GM18502 (cell line): Measurements from ENCODE around the gene THAP5.
A peak's percentile ranks its signal among the peaks of the same experiment; 100 is the strongest.
"Not testable (repeated sequence)": the region's sequence is repeated elsewhere in the genome, so short reads cannot be mapped to it uniquely, and the experiment has no call there.

Experiments
- ATAC-seq: cut with Tn5 transposase; IDR thresholded peaks from one replicate; pipeline ENCODE4 v1.9.1; 2021; ENCODE audit warnings: mild to moderate bottlenecking; ENCODE audit not compliant: unreplicated experiment, poor library complexity

THAP5 gene

DNA sequence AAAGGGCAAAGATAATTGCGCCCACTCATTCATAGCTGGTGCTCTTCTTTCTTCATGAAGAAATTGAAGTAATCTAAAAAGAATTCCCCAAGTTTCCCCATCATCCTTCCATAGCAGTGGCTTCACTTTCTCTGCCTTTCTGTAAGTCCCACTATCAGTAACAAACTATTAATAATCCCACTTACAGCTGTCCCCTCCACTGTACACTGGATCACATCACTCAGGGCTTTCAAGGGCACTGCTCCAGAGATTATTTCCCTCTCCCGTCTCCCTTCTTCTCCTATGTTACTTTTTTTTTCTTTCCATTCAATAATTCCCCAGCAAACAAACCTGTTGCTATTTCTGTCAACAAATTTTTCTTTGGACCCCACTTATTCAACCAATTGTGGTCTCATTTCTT, 16.3 kb upstream of the THAP5 start:
- no peak for ATAC-seq

DNA sequence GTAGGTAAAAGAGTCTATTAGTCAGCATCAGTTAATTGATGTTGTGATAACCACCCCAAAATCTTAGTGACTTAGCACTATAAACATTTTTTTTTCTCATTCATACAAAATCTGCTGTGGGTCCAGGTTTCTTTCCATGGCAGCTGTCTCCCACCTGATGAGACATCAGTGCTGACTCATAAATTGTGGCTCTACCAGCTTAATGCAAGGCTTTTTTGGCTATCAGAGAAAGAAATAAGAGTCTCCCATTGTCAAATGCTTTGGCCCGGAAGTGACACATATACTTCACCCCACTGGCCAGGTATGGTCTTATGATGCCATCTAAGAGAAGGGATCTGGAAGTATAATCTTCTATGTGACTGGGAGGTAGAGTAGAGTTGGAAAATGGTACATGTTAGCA, 14.7 kb upstream of the THAP5 start:
- no peak for ATAC-seq

DNA sequence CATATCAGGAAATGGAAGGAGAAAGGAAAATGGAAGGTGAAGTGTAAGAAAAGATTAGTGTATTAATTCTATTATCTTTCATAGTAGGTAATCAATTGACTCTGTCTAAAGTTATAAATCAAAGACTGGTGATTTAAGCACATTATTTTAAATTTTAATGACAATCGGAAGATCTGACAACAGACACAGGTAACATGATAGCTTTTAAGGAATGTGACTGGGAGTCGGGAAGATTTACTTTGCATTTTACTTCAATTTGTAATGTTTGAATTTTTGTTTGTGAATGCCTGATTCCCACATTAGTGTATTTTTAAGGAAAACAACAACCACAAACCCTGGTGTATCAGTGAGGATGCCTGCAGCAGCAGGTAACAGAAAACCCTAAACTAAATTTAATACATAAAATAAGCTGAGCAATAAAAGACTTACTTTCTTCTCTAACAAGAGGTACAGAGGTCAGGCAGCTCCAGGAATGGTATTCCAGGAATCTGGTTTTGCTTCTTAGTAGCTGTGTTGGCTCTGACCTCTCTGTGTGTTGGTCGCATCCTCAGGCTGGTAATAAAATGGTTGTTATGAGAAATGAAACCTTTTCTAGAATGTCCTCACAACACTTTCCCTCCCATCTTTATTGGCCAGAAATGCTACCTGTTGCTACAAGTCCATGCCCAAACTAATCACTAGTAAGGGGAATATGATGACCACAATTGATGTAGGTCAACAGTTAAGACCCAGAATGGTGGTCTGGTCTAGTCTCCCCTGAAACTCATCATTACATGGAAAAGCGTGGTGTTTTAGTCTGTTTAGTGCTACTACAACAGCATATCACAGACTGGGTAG, 12.4 kb upstream of the THAP5 start:
- ATAC-seq: no peak

DNA sequence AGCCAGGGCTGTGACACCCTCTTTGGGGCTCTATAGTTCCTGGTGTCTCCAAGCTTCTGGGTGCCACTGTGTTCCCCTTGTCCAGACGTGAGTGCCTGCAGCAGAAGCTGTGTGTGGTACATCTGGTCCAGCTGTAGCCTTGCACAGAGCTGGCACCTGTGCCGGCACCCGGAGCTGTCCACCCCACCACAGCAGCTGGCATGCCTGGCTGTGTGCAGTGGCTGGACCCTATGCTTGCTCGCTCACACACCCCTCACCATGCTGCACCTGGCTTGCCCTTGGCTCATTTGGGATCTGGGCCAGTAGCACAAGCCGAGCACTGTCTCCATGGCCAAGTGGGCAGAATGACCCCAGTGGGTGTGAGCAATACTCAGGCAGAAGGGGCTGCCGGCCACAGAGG, 10.8 kb upstream of the THAP5 start:
- ATAC-seq: no peak

DNA sequence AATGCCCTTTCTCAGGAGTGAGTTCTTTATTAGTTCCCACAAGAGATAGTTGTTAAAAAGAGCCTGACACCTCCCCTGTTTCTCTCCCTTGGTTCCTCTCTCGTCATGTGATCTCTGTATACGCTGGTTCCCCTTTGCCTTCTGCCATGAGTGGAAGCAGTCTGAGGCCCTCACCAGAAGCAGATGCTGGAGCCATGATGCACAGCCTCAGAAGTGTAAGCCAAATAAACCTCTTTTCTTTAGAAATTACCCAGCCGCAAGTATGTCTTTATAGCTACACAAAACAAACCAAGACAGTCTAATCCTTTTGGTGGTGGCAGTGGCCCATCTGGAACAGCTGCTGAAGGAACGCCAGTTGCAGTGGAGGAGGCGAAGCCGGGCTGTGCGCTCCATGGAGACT, 9.4 kb upstream of the THAP5 start:
- ATAC-seq: no peak

DNA sequence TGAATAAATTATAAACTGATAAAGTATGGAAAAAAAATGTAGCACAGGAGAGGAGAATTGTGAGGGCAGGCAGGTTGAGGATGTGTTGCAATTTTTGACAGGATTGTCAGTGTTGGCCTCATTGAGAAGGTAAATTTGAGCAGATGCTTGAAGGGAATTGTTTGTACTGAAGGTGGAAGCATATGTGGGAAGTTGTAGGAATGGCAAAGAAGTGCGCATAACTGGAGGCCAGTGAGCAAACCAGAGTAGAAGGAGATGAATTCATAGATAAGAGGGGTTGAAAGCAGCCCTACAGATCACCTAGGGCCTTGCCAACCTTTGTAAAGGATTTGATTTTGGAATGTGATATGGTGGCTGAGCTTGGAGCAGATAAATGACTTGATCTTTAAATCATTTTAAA, 6.6 kb upstream of the THAP5 start:
- ATAC-seq: no peak

DNA sequence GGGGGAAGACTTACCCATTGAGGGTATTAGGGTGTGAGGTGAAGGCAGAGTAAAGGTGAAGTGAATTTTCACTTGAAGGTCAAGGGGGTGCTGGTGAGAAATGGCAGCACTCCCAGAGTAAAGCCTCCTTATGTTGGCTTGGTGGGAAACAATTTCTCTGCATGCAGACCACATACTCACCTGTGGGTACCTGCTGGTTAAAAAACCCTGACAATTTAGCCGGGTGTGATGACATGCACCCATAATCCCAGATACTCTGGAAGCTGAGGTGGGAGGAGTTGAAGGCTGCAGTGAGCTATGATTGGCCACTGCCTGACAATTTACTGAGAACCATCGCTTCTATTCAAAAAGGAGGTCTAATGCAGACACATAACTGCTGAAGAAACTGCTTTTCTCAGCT, 5.7 kb upstream of the THAP5 start:
- no peak for ATAC-seq

DNA sequence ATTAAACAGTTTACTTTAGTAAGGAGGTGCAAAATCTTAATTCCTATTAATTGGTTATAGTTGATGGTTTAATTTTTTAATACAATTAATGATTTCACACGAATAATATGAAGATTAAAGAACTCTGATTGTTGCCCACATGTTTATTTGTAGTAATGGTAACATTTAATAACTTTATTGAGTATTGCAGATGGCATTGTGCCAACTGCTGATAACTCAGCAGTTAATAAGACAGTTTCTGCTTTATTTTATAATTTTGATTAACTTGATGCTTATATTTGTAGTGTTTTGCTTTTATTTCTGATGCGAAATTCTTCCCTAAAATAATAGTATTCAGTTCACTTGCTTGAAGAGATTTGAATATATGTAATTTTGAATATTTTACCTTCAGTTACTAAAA, 3.0 kb upstream of the THAP5 start:
- ATAC-seq: no peak

DNA sequence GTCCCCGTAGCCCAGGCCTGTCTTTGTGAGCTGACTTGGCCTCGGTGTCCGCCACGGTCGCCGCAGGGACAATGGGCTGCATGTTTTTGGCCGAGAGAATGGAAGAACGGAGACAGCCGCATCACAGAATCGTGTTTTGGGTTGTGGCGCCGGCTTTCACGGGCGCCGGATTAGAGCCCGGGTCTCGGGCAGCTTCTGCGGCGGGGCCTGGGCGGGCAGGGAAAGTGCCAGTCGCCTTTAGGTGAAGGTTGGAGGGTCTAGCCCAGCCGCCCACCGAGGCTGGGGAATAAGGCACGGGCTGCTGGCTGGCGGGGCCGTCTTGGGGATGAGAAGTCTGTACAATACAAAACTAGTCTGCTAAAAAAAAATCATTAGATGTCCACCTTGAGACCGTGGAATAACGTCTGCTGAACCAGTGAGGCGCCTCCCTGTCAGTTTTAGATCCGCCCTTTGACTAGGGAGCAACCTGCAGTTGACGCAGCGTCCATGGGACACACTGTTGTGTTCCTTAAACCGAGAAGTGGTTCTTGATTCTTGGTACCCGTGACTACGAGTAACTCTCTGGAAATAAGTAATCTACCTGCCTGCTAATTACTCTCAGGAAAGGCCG, 745 bp upstream of the THAP5 start:
- peak; percentile 33 for ATAC-seq

DNA sequence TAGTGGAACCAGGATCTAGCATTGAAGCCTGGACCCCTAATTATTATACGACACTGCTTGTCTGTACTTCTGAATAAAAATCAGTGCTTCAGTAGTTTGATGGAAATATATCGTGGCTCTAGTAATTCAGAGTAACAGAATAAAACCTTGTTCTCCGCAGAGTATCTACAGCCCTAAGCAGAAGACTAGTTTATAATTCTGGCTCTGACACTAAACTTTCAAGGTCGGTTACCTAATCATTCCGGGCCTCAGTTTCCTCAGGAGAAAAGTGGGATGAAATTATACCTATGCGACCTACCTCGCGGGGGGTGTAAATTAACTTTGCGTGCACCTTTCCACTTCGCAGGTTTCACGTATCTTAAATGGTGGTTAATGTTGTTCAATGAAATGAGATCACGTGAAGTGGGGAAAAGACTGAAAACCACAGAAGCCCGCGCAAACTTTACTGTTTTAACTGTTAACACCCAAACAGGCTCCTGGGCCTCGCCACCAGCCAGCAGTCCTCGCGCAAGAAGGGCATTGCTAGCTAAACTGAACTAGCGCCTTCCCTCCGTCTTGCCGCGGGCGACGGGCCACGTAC, 615 bp downstream of the THAP5 start:
- ATAC-seq: no peak

DNA sequence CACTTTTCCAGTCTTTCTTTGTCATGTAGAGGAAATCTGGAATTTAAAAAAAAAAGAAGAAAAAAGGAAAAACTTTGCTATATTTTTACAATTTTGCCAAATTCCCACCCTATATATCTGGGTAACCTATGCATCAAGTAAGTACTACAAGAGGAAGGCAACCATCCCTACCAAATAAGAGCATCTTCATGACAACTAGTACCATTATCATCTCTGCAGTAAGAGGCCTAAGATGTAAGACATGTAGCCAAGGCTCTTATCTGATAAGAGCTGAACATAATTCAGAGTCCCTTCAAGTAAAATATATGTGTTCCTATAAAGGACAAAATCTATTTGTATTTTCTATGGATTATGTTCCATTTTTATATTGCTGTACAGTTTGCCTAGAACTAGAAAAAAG, 3.5 kb downstream of the THAP5 start:
- ATAC-seq: no peak

DNA sequence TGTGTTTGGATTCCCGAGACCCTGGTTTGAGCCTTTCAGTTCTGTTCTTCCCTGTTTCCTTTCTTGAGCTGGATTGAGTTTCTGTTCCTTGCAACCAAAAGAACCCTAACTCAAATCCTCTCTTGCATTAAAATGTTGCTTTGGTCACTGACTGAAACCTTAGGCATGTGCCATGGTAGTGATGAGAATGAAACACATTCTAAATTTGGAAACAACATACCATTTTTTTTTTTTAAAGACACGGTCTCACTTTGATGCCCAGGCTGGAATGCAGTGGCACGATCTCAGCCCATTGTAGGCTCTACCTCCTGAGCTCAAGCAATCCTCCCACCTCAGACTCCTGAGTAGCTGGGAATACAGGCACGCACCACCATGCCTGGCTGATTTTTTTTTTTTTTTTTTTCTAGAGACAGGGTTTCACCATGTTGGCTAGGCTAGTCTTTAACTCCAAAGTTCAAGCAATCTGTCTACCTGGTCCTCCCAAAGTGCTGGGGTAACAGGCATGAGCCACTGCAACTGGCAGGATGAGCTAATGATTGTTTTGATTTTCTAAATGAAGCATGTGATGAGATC, 8.4 kb downstream of the THAP5 start:
- no peak for ATAC-seq

DNA sequence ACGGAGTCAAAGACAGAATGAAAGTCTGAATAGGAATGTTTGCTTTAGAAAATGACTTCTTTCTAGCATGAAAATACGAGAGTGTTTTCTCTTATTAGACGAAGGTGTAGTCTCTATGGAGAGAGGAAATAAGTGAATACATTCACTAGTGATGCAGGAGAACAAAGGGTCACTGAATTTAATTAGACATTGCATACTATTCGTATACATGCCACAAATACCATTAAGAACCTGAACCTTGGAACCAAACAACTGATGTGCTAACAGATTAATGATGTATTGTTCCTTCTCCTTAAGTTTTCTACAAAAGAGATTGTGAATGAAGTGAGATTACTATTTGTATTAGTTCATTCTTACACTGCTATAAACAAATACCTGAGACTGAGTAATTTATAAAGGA, 10.3 kb downstream of the THAP5 start:
- ATAC-seq: no peak

DNA sequence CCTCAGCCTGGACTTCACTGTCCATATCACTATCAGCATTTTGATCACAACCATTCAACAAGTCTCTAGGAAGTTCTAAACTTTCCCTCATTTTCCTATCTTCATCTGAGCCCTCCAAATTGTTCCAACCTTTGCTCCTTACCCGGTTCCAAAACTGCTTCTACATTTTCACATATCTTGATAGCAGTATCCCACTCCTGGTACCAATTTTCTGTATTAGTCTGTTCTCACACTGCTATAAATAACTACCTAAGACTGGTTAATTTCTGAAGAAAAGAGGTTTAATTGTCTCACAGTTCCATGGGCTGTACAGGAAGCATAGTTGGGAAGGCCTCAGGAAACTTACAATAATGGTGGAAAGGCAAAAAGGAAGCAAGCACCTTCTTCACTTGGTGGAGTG, 11.9 kb downstream of the THAP5 start:
- ATAC-seq: no peak

DNA sequence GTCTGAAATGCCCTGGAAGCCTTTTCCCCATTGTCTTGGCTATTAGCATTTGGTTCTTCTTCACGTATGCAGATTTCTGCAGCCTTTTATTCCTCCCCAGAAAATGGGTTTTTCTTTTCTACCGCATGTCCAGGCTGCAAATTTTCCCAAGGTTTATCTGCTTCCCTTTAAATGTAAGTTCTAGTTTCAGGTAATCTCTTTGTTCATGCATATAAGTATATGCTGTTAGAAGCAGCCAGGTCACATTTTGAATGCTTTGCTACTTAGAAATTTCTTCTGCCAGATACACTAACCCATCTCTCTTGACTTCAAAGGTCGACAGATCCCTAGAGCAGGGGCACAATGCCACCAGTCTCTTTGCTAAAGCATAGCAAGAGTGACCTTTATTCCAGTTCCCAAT, 12.3 kb downstream of the THAP5 start:
- ATAC-seq: no peak

DNA sequence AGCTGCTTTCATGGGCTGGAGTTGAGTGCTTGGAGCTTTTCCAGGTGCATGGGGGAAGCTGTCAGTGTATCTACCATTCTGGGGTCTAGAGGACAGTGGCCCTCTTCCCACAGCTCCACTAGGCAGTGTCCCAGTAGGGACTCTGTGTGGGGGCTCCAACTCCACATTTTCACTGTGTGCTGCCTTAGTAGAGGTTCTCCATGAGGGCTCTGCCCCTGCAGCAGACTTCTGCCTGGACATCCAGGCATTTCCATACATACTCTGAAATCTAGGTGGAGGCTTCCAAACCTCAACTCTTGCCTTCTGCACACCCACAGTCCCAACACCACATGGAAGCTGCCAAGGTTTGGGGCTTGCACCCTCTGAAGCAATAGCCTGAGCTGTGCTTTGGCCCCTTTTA, 12.8 kb downstream of the THAP5 start:
- ATAC-seq: not testable (repeated sequence)

DNA sequence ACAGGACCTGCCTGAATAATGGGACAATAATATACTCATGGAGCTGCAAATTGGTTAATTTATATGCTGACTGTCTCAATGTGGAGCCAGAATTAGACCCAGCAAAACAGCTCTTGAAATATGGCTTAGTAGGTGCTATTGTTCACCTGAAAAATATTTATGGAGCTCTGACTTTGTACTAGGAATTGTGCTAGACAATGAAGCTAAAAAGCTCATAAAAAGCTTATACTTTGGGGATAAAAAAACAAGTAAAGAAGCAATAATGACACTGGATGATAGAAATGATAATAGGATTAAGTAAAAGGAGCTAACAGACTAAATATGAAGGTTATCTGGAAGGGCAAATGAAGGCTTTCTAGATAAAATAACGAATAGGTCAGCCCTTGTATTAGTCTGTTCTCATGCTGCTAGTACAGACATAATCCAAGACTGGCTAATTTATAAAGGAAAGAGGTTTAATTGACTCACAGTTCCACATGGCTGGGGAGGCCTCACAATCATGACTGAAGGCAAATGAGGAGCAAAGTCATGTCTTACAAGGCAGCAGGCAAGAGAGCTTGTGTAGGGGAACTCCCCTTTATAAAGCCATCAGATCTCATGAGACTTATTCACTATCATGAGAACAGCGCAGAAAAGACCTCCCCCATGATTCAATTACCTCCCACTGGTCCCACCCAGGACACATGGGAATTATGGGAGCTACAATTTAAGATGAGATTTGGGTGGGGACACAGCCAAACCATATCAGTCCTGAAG, 21.2 kb downstream of the THAP5 start:
- not testable (repeated sequence) for ATAC-seq

DNA sequence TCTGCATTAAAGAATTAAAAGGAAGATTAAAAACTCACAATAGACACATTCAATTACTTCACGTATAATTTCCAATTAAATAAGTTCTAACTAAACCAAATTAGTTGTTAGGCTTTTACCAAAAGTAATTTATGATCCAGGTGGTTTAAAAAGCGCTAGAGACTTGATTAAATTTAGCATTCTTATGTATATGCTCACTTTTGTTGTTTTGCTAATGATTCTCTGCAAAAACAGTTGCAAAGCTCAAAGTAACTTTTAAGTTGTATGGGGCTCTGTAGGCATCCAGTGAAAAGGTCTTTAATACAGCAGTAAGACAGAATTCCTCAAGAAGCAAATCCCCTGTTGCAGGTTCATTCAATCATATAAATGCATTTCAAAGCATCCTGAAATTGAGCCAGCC, 28.0 kb downstream of the THAP5 start:
- ATAC-seq: no peak

DNA sequence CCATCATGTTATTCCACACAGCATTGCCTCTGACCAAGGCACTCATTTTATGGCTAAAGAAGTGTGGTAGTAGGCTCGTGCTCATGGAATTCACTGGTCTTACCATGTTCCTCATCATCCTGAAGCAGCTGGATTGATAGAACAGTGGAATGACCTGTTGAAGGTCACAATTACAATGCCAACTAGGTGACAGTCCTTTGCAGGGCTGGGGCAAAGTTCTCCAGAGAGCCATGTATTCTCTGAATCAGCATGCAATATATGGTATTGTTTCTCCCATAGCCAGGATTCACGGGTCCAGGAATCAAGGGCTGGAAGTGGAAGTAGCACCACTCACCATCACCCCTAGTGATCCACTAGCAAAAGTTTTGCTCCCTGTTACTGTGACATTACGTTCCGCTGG, 30.8 kb downstream of the THAP5 start:
- ATAC-seq: not testable (repeated sequence)

DNA sequence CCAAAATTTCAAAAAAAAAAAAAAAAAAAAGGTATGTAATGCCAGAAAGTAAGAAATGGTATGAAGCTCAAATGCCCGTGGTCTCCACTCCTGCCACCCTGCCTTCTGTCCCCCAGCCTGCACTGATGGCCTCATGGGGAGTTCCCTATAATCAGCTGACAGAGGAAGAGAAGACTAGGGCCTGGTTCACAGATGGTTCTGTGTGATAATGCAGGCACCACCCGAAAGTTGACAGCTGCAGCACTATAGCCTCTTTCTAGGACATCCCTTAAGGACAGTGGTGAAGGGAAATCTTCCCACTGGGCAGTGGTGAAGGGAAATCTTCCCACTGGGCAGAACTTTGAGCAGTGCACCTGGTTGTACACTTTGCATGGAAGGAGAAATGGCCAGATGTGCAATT, 31.3 kb downstream of the THAP5 start:
- ATAC-seq: not testable (repeated sequence)

DNA sequence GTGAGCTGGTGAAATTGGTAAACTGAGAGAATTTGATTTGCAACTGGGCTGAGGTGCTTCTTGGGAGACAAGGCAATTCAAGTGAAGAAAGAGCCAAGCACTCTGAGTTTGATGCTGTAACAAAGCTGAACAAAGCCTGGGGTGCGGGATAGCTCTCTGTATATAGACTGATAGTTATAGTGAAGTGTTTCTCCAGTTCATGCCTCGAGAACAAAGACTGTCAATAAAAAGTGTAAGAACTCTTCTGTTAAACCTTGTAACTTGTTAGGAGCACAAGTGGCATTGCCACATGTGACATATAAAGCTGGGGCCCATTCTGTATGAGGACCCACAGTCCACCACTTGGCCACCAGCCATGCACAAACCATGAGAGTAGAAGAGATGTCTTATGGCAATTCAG, 32.3 kb downstream of the THAP5 start:
- no peak for ATAC-seq
